Activated CD8-positive, alpha-beta T cell treated with anti-CD3 and anti-CD28 coated beads for 36 hours (primary cell): Measurements from ENCODE around the gene AKNA. TPM values are rescaled to one million over a fixed set of nuclear protein-coding genes. Genes with fewer than 3 reads are reported as not detected.

Source experiments
- ATAC-seq: fragments of 200-7000 bp; cut with Tn5 transposase; one replicate; pipeline ENCODE4 v1.10.0; 2021; ENCODE audit warnings: mild to moderate bottlenecking, moderate library complexity
- CTCF ChIA-PET: fragments of 350-600 bp; sonication (Branson Sonifier 250); formaldehyde crosslinking; loops from one replicate; lab custom pipeline; 2021; ENCODE audit warnings: antibody characterized with exemption; lab: Charles Lee
- POLR2A ChIA-PET: fragments of 350-600 bp; sonication (Branson Sonifier 250); formaldehyde crosslinking; loops from one replicate; lab custom pipeline; 2021; ENCODE audit warnings: antibody characterized with exemption; lab: Charles Lee
- DNase-seq: peaks from one replicate; pipeline ENCODE4 v3.0.0-alpha.2; 2020
- H3K27ac Mint-ChIP-seq: one replicate; pipeline ENCODE4 v1.8.0; 2021; ENCODE audit warnings: mild to moderate bottlenecking, mixed read lengths
- H3K27me3 Mint-ChIP-seq: one replicate; pipeline ENCODE4 v1.8.0; 2021; ENCODE audit warnings: mixed read lengths
- H3K36me3 Mint-ChIP-seq: one replicate; pipeline ENCODE4 v1.8.0; 2021; ENCODE audit warnings: low read depth, mixed read lengths
- H3K4me1 Mint-ChIP-seq: one replicate; pipeline ENCODE4 v1.8.0; 2021; ENCODE audit warnings: low read depth, mixed read lengths
- H3K4me3 Mint-ChIP-seq: one replicate; pipeline ENCODE4 v1.8.0; 2021; ENCODE audit warnings: mild to moderate bottlenecking, moderate library complexity, mixed read lengths
- H3K9me3 Mint-ChIP-seq: one replicate; pipeline ENCODE4 v1.8.0; 2021; ENCODE audit warnings: mixed read lengths
- intact Hi-C: fragments of 100-400 bp; cut with micrococcal nuclease; formaldehyde crosslinking; loops from one replicate; pipeline ENCODE4 v1.10.0; 2022
- total RNA-seq, 2 experiments: library from RNA; stranded (reverse); gene quantifications; one replicate each; pipeline ENCODE4 v1.2.3, GENCODE V29; 2021
- TF ChIP-seq, protein P1 (sequence below): fragments of 200-600 bp; IDR thresholded peaks from one replicate; pipeline ENCODE4 v1.8.0; 2022; ENCODE audit warnings: antibody characterized with exemption, mild to moderate bottlenecking

AKNA gene
- total RNA-seq, 2 experiments from 2014 or later = 166 to 167 TPM

DNA sequence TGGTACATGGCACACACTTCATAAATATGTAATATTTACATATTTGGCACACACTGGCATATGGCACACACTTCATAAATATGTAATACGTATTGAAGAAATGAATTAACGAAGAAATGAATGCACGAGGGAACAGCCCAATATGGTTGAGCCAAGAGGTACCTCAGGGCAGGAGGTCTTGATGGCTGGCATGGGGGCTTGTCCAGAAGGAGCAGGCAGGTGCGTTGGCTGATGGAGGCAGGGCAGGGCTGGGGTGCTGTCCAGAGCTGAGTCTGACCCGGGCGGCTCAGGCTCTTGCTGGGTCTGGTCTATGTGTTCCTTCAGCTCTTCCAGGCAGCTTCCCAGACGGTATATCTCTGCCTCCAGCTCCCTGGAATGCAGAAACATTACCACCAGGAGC is 26.2 kb downstream of the AKNA start:
- Mint-ChIP-seq H3K36me3 (peaks cover 88% of the 10 kb centered on the region), H3K4me1 (peaks cover 71% of the 10 kb centered on the region), H3K9me3 (no peaks in the 10 kb centered on the region), H3K27me3 (no peaks in the 10 kb centered on the region), H3K4me3 (no peak overlapping the region), H3K27ac (peak overlapping the region; percentile 97)
- TF ChIP-seq, protein P1, sequence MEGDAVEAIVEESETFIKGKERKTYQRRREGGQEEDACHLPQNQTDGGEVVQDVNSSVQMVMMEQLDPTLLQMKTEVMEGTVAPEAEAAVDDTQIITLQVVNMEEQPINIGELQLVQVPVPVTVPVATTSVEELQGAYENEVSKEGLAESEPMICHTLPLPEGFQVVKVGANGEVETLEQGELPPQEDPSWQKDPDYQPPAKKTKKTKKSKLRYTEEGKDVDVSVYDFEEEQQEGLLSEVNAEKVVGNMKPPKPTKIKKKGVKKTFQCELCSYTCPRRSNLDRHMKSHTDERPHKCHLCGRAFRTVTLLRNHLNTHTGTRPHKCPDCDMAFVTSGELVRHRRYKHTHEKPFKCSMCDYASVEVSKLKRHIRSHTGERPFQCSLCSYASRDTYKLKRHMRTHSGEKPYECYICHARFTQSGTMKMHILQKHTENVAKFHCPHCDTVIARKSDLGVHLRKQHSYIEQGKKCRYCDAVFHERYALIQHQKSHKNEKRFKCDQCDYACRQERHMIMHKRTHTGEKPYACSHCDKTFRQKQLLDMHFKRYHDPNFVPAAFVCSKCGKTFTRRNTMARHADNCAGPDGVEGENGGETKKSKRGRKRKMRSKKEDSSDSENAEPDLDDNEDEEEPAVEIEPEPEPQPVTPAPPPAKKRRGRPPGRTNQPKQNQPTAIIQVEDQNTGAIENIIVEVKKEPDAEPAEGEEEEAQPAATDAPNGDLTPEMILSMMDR = no peak
- ChIA-PET POLR2A (interaction anchor here (0.9 to 14.2 kb wide), 5 partner anchors 8 to 26 kb away, joined by 4 to 351 read pairs (median 30); partner anchors contain the start of gene AKNA), CTCF (no interaction called here)
- ATAC-seq (no peak), DNase-seq (no peak)
- intact Hi-C loops = no loop called here

DNA sequence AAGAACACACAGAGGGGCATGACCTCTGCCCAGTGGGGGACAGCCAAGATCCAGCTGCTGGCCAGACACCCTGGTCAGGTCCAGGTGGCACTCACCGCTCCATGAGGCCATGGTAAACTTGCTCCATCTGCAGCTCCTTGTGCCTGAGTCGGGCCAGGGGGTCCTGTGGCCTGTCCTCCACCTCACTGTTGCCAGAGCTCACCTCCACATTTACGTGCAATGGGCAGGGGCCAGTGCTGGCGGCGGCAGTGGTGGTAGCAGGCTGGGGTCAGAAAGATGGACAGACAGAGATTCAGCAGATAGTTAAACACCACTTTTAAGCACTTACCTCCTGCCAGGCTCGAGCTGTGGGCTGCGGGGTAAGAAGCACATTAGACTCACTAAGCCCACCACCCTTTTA is 28.0 kb downstream of the AKNA start:
- ATAC-seq = no peak
- no peaks in the 10 kb centered on the region for H3K9me3 Mint-ChIP-seq
- peaks cover 80% of the 10 kb centered on the region for H3K36me3 Mint-ChIP-seq
- H3K27ac Mint-ChIP-seq = peak overlapping the region; percentile 97
- ChIA-PET CTCF (no interaction called here), POLR2A (interaction anchor here (1.0 to 1.3 kb wide), 4 partner anchors 9 to 28 kb away, joined by 4 read pairs; partner anchors contain the start of gene AKNA)
- no peak for DNase-seq
- H3K4me3 Mint-ChIP-seq = no peak overlapping the region
- H3K27me3 Mint-ChIP-seq = no peaks in the 10 kb centered on the region
- TF ChIP-seq, protein P1 = no peak
- intact Hi-C loops = no loop called here
- peaks cover 64% of the 10 kb centered on the region for H3K4me1 Mint-ChIP-seq

DNA sequence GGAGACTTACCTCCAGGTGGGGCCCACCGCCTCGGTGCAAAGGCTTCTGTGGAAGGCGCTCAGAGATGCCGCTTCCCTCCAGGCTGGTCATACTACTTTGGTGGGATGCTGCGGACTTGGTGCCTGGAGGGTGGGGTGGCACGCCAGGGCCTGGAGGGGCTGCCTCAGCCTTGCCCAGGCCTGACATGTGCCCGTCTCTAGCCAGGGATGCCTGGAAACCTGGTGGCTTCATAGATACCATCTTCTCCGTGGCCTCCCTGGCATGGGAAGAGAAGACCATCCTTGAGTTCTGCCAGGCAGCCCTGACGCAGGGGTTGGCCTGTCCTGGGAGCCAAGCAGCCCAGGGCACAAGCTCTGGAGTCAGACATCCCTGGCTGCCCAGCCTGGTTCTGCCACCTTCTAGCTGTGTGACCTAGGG is 29.9 kb downstream of the AKNA start:
- POLR2A ChIA-PET = interaction anchor here (1.0 to 4.2 kb wide), 4 partner anchors 10 to 38 kb away, joined by 3 to 21 read pairs (median 4); no protein-coding TSS in a partner anchor
- no peaks in the 10 kb centered on the region for H3K27me3 Mint-ChIP-seq
- ATAC-seq (no peak), DNase-seq (no peak)
- H3K27ac Mint-ChIP-seq = peak overlapping the region; percentile 97
- peaks cover 71% of the 10 kb centered on the region for H3K36me3 Mint-ChIP-seq
- CTCF ChIA-PET = no interaction called here
- intact Hi-C loops = no loop called here
- H3K4me1 Mint-ChIP-seq = peaks cover 52% of the 10 kb centered on the region
- H3K4me3 Mint-ChIP-seq = no peak overlapping the region
- TF ChIP-seq, protein P1 = no peak
- H3K9me3 Mint-ChIP-seq = no peaks in the 10 kb centered on the region

- Mint-ChIP-seq H3K9me3 (no peaks in the 10 kb centered on the region), H3K36me3 (peaks cover 69% of the 10 kb centered on the region), H3K27ac (peak overlapping the region; percentile 47), H3K27me3 (no peaks in the 10 kb centered on the region), H3K4me3 (no peak overlapping the region), H3K4me1 (peaks cover 53% of the 10 kb centered on the region)
- TF ChIP-seq, protein P1 = no peak
- intact Hi-C loops = no loop called here
- ATAC-seq (no peak), DNase-seq (no peak)
- ChIA-PET CTCF (no interaction called here), POLR2A (interaction anchor here (4.2 kb wide), 1 partner anchor 10 kb away, joined by 21 read pairs; no protein-coding TSS in a partner anchor)
These were observed 30.4 kb downstream of the AKNA start for GRCh38 chr9:114357360-114357759.

DNA sequence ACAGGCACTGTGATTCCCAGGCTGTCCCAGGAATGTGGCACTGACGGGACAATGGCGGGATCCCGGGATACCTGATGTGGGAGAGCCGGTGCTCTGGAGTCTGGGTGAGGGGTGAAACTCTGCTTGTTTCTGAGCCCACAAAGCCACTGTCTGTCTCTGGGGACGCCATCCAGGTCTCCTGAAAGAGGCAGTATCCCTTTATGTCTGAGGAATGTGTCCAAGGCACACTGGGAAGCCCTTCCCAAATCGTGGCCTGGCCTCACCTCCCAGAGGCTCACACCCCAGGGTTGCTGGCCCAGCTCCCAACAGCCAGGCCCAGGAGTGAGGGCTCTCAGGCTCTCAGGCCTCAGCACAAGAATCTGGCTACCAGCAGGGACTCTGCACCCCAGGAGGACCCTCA is 31.0 kb downstream of the AKNA start:
- TF ChIP-seq, protein P1 = no peak
- POLR2A ChIA-PET = interaction anchor here (1.0 to 4.2 kb wide), 9 partner anchors 10 to 38 kb away, joined by 3 to 21 read pairs (median 4); no protein-coding TSS in a partner anchor
- DNase-seq (no peak), ATAC-seq (no peak)
- intact Hi-C loops = no loop called here
- Mint-ChIP-seq H3K4me1 (peaks cover 55% of the 10 kb centered on the region), H3K27me3 (no peaks in the 10 kb centered on the region), H3K4me3 (no peak overlapping the region), H3K36me3 (peaks cover 70% of the 10 kb centered on the region), H3K27ac (peak overlapping the region; percentile 67), H3K9me3 (no peaks in the 10 kb centered on the region)
- CTCF ChIA-PET = no interaction called here
